GM12872 (cell line): ENCODE data around the gene FAM98A.
A peak's percentile ranks its signal among the peaks of the same experiment; 100 is the strongest.

Experiments
- TF ChIP-seq, protein P1 (sequence below): IDR thresholded peaks from 3 replicates; pipeline ENCODE4 v1.5.1; 2011; ENCODE audit warnings: low read depth, mild to moderate bottlenecking, low read length, moderate library complexity; ENCODE audit not compliant: insufficient read depth

FAM98A gene

DNA sequence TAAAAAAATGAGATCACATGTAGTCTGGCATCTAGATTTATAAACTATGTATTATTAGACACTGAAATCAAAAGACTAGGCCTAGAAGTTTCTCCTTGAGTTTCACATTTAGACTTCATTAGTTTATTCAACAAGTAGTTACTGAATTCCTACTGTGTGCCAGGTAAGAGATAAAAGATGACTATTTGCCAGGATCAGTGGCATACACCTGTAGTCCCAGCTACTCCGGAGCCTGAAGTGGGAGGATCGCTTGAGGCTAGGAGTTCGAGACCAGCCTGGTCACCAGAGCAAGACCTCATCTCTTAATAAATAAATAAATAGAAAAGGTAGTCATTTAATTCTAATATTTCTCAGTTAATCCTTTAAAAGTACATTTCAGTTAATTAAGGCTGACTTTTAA, 2.1 kb downstream of the FAM98A start:
- TF ChIP-seq, protein P1, sequence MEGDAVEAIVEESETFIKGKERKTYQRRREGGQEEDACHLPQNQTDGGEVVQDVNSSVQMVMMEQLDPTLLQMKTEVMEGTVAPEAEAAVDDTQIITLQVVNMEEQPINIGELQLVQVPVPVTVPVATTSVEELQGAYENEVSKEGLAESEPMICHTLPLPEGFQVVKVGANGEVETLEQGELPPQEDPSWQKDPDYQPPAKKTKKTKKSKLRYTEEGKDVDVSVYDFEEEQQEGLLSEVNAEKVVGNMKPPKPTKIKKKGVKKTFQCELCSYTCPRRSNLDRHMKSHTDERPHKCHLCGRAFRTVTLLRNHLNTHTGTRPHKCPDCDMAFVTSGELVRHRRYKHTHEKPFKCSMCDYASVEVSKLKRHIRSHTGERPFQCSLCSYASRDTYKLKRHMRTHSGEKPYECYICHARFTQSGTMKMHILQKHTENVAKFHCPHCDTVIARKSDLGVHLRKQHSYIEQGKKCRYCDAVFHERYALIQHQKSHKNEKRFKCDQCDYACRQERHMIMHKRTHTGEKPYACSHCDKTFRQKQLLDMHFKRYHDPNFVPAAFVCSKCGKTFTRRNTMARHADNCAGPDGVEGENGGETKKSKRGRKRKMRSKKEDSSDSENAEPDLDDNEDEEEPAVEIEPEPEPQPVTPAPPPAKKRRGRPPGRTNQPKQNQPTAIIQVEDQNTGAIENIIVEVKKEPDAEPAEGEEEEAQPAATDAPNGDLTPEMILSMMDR: no peak

DNA sequence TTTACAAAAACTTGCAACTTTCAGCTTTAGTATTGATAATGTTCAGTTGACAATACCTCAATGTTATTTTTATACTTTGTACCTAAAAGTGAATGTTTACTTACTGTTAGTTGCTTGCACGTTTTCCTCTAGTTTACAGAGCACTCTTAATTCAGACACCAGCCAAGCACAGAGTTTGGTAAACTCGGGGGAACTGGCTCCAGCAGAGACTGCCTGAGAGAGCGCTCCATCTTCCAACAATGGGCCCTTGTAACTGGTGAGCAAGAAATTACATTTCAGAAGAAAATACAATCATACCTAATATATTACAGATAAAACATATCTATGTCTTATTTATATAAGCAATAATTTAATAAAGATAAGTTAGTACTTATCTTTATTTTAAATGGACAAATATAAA, 3.7 kb downstream of the FAM98A start:
- TF ChIP-seq, protein P1: no peak

DNA sequence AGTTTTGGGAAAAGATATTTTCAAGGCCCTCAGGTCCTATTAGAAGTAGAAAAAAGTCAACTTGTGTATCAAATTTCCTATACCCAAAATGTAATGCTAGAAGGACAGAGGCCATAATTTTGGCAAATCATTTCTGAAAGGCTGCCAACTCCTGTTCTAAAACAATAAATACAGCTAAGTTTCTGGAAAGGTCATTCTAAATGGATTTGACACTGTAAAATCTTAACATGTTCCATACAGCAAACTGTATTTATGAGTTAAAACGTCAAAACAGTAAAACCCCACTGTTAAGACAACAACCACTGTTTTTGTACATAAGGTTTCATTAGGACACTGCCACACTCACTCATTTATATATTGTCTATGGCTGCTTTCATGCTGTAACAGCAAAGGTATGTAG, 9.7 kb downstream of the FAM98A start:
- TF ChIP-seq, protein P1: no peak

DNA sequence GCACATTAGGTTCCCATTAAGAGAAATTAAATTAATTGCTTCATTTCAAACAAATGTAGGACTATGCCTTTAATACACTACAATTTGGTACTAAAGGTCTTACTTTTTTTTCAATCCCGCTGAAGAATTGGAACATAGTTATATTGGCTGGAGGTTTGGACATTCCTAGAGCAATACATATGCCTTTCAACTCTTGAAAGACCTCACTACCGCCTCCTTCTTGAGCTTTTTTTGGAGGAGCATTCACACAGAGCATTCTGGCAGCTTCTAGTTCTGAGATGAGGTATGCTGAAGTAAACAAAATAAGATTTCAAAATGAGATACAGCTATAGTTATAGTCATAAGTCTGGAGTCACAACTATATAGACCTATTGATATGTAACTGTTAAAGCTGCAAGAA, 10.9 kb downstream of the FAM98A start:
- TF ChIP-seq, protein P1: no peak

DNA sequence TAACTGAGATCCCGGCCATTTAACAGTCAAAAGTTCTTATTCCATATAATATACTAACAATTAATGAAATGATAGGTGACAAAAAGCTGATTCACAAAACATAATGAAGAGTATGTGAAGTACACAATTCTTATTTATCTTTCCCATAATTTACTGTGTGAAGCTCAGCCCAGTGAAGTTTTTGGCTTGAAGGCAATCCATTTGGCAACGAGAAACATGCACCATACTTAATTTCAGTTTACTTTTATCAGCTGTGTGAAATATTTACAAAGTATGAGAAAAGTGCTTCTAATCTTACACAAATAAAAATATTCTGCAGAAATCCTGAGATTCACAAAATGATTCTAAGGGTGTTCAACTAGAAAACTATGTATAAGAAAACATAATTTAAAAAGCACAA, 12.3 kb downstream of the FAM98A start:
- TF ChIP-seq, protein P1: no peak

DNA sequence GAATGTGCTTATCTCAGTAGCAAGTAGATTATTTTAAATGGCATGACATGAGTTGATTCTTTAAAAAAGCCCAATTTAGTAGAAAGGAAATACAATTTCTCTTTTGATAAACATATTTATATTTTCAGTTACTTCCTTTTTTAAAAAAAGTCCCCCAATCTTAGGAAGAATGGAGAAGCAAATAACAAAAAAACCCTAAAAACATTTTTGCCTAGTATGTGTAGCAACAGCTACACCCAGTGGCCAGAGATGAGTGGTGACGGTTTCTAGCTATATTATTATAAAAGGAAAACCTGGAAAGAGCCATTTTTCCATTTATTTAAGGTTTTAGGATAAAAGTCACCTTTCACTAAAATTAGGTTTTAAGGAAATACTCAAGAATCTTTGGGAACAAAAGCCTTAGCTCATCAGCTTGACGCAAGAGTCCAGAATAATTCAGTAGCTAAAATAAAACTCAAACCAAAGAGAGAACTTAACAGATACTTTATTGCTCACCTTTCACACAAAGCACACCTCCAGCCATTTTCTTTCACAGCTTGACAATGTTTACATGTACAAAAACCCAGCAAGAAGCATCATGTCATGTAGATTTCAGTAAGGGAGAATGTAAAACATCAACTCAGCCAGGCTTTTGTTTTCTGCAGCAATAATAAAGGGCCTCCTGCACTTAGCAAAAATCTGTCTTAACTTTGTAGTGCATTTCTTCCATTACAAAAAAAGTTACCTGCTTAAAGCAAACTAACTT, 15.7 kb downstream of the FAM98A start:
- TF ChIP-seq, protein P1: peak; percentile 72

DNA sequence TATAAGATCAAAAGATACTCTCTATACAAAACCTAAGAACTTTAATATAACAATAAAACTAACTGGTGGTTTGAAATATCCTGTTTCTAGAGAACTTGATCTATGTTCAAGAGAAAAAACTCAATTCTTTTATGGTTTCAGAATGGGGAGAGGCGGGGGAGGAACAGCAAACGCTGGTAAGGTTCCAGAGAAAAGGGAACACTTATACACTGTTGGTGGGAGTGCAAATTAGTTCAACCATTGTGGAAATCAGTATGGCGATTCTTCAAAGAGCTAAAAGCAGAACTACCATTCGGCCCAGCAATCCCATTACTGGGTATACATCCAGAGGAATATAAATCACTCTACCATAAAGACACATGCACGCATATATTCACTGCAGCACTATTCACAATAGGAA, 17.2 kb downstream of the FAM98A start:
- TF ChIP-seq, protein P1: no peak

DNA sequence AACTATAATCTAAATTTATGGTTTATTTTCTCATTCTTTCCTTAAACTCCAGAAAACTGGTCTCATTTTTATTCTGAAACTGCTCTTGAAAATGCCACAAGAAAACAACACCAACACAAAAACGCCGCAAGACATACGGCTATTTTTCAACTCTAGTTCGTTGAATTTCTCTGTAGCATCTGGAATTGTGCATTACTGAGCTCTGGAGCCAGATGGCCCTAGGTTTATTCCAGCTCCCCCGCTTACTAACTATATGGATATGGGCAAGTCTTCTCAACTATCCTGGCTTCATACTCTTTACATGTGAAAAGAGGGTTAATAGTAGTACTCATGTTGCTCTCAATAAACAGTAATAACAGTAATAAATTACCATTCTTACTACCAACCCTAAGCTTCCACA, 19.9 kb downstream of the FAM98A start:
- TF ChIP-seq, protein P1: no peak
